Right ventricle myocardium superior (tissue), 1 donor: Measurements from ENCODE around the gene ATL2. TPM values are rescaled to one million over a fixed set of nuclear protein-coding genes. Genes with fewer than 3 reads are reported as not detected.
A peak's percentile ranks its signal among the peaks of the same experiment; 100 is the strongest.
"Not testable (repeated sequence)": the region's sequence is repeated elsewhere in the genome, so short reads cannot be mapped to it uniquely, and the experiment has no call there.

Source experiments
- ATAC-seq: fragments of 200-7000 bp; cut with Tn5 transposase; one replicate; pipeline ENCODE4 v1.9.1; 2020; ENCODE audit warnings: mild to moderate bottlenecking; ENCODE audit not compliant: poor library complexity
- DNase-seq: peaks from one replicate; pipeline ENCODE4 v3.0.0-alpha.2; 2020
- intact Hi-C: fragments of 100-400 bp; cut with DNase I; formaldehyde crosslinking; loops from one replicate; pipeline ENCODE4 v1.11.2; 2022
- long read RNA-seq: library from polyadenylated mRNA; unstranded; transcript quantifications from one replicate; pipeline ENCODE4 v2.0.0, GENCODE V29; 2021
- total RNA-seq: library from RNA; stranded (reverse); fragmentation: NEBNext Ultra II Directional; extraction: Animal tissue kit (Norgen Biotek cat#: 25700); gene quantifications from one replicate; pipeline ENCODE4 v1.2.1, GENCODE V29; 2021
- donor health status: DM: no; HTN: yes; CAD: no; lungs with severe emphysema.

The ATL2 gene
- total RNA-seq, result 30.9 TPM
- long read RNA-seq, transcript ATL2-201 (13 exons, 2,868 nt), result major isoform, 13 of 17 reads
- long read RNA-seq, partial matches to known transcripts, result 3 of 17 reads
- long read RNA-seq, other reads (novel, unspliced or antisense), result 0 of 17 reads

- ATAC-seq (peak; percentile 94), DNase-seq (peak; percentile 99)
- intact Hi-C loops, result loop anchor here (10.0 kb wide), 2 partner anchors 68 to 1052 kb away; partner anchors contain the start of gene PRKD3
These were observed at the start of gene ATL2 for GRCh38 chr2:38377050-38377828. Gene ATL2 (minus strand): TSS chr2:38377273. CDS start chr2:38377260, 13 bp downstream.

GRCh38 chr2:38423763-38424162, 46.7 kb upstream of the ATL2 start:
- intact Hi-C loops, result no loop called here
- ATAC-seq, result no peak
- DNase-seq, result no peak

- intact Hi-C loops, result no loop called here
- no peak for DNase-seq
- ATAC-seq, result no peak
These were observed 44.4 kb upstream of the ATL2 start for GRCh38 chr2:38421274-38422056.

- DNase-seq (no peak), ATAC-seq (no peak)
- intact Hi-C loops, result no loop called here
These were observed 42.4 kb upstream of the ATL2 start for GRCh38 chr2:38419499-38419898.

- intact Hi-C loops, result no loop called here
- DNase-seq (no peak), ATAC-seq (no peak)
These were observed 41.7 kb upstream of the ATL2 start for GRCh38 chr2:38418735-38419134.

GRCh38 chr2:38417745-38418689, 40.9 kb upstream of the ATL2 start:
- no peak for ATAC-seq
- intact Hi-C loops, result no loop called here
- DNase-seq, result no peak

GRCh38 chr2:38416296-38417036, 39.4 kb upstream of the ATL2 start:
- ATAC-seq (no peak), DNase-seq (no peak)
- intact Hi-C loops, result no loop called here

GRCh38 chr2:38415728-38416291, 38.7 kb upstream of the ATL2 start:
- intact Hi-C loops, result no loop called here
- DNase-seq (no peak), ATAC-seq (no peak)

GRCh38 chr2:38415023-38415422, 38.0 kb upstream of the ATL2 start:
- DNase-seq (no peak), ATAC-seq (no peak)
- intact Hi-C loops, result no loop called here

- intact Hi-C loops, ATAC-seq, DNase-seq: not testable (repeated sequence)
These were observed 35.3 kb upstream of the ATL2 start for GRCh38 chr2:38412235-38412871.

- intact Hi-C loops, result no loop called here
- DNase-seq, result peak; percentile 60
- peak; percentile 86 for ATAC-seq
These were observed 32.4 kb upstream of the ATL2 start for GRCh38 chr2:38409156-38410102.

GRCh38 chr2:38407111-38407682, 30.1 kb upstream of the ATL2 start:
- ATAC-seq (peak; percentile 82), DNase-seq (peak; percentile 48)
- intact Hi-C loops, result no loop called here

- ATAC-seq, result no peak
- intact Hi-C loops, result no loop called here
- DNase-seq, result peak; percentile 52
These were observed 29.6 kb upstream of the ATL2 start for GRCh38 chr2:38406597-38407110.

- DNase-seq (no peak), ATAC-seq (no peak)
- intact Hi-C loops, result no loop called here
These were observed 29.0 kb upstream of the ATL2 start for GRCh38 chr2:38405917-38406596.

GRCh38 chr2:38400513-38400912, 23.4 kb upstream of the ATL2 start:
- ATAC-seq (no peak), DNase-seq (no peak)
- intact Hi-C loops, result no loop called here
